Measurements from ENCODE around the gene HADH. TPM values are rescaled to one million over a fixed set of nuclear protein-coding genes. Genes with fewer than 3 reads are reported as not detected.

The HADH gene
- polyA plus RNA-seq, 1 experiment: 22.6 TPM

GRCh38 chr4:107989162-107989536, 540 bp upstream of the HADH start:
- Histone ChIP-seq H3K27me3 (ENCODE audit: control insufficient read depth, insufficient read depth, low read length) (no peaks in the 10 kb centered on the region), H3K4me3 (ENCODE audit: low read depth, low read length) (peak overlapping the region; percentile 83), H3K36me3 (ENCODE audit: control insufficient read depth, insufficient read depth, low read length) (no peaks in the 10 kb centered on the region)
- no peak for DNase-seq (ENCODE audit: low read depth)
- TF ChIP-seq, protein P1, sequence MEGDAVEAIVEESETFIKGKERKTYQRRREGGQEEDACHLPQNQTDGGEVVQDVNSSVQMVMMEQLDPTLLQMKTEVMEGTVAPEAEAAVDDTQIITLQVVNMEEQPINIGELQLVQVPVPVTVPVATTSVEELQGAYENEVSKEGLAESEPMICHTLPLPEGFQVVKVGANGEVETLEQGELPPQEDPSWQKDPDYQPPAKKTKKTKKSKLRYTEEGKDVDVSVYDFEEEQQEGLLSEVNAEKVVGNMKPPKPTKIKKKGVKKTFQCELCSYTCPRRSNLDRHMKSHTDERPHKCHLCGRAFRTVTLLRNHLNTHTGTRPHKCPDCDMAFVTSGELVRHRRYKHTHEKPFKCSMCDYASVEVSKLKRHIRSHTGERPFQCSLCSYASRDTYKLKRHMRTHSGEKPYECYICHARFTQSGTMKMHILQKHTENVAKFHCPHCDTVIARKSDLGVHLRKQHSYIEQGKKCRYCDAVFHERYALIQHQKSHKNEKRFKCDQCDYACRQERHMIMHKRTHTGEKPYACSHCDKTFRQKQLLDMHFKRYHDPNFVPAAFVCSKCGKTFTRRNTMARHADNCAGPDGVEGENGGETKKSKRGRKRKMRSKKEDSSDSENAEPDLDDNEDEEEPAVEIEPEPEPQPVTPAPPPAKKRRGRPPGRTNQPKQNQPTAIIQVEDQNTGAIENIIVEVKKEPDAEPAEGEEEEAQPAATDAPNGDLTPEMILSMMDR (IDR thresholded peaks at IDR 0.05; ENCODE audit: insufficient read depth, low read depth, low read length): no peak
- ChIA-PET CTCF (interaction anchor here (1.6 kb wide), 1 partner anchor 231 kb away, joined by 4 read pairs; no protein-coding TSS in a partner anchor), POLR2A (no interaction called here)

DNA sequence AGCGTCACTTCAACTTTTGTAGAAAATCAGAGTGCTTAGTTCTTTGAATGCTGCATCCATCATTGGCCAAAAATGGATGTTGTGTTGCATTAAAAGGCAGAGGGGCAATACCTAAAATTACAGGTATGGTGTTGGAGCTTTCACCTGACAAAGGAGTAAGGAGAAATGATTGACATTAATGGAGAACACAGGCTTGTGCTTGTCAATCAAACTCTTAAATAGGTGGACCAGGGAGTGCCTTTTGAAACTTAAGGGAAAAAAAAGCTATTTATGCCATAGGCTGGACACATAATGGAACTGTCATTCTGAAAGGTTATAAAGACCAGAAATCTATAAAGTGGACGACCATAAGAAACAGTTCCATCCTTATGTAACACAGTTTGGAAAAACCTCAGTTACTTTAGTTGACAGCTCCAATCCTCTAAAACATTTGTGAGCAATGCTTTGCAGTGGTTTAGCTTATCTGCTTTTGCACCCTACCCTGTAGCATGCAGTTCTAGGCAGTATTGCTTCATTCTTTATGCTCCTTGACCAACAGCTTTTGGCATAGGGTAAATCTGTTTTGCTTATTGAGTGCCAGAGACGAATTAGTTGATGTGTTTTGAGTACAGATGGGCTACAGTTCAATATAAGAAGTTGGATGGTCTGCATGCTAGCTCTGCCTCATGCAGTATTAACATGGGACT, 2.4 kb downstream of the HADH start:
- no peak overlapping the region for H3K4me3 ChIP-seq (ENCODE audit: low read depth, low read length)
- no peak for DNase-seq (ENCODE audit: low read depth)
- ChIA-PET POLR2A (no interaction called here), CTCF (interaction anchor here (1.1 kb wide), 1 partner anchor 17 kb away, joined by 3 read pairs; no protein-coding TSS in a partner anchor)
- no peaks in the 10 kb centered on the region for H3K27me3 ChIP-seq (ENCODE audit: control insufficient read depth, insufficient read depth, low read length)
- no peaks in the 10 kb centered on the region for H3K36me3 ChIP-seq (ENCODE audit: control insufficient read depth, insufficient read depth, low read length)
- TF ChIP-seq, protein P1 (IDR thresholded peaks at IDR 0.05; ENCODE audit: insufficient read depth, low read depth, low read length): no peak

DNA sequence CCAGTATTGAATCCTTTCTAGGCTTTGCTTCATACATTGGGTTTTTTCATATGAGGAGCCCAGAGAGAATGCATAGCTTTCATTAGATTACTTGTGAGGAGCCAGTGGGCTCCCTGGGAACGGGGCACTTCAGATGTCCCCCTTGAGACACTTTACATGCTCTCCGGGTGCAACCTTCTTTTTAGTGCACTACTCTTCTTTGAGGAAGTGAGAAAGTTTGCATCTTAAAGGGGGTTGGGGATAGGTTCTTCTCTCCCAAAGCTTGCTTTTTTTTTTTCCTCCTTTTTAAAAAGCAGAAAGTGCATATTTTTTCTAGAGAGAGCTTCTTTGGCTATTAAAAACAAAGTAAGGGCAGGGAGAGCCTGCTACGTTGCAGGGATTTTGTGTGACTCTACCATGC, 4.3 kb downstream of the HADH start:
- TF ChIP-seq, protein P1 (IDR thresholded peaks at IDR 0.05; ENCODE audit: insufficient read depth, low read depth, low read length): no peak
- no peak for DNase-seq (ENCODE audit: low read depth)
- H3K4me3 ChIP-seq (ENCODE audit: low read depth, low read length): no peak overlapping the region
- H3K36me3 ChIP-seq (ENCODE audit: control insufficient read depth, insufficient read depth, low read length): no peaks in the 10 kb centered on the region
- CTCF ChIA-PET: interaction anchor here (0.9 to 1.3 kb wide), 2 partner anchors 25 to 27 kb away, joined by 3 read pairs; no protein-coding TSS in a partner anchor
- POLR2A ChIA-PET: interaction anchor here (0.7 kb wide), 1 partner anchor 577 kb away, joined by 3 read pairs; no protein-coding TSS in a partner anchor
- H3K27me3 ChIP-seq (ENCODE audit: control insufficient read depth, insufficient read depth, low read length): no peaks in the 10 kb centered on the region

DNA sequence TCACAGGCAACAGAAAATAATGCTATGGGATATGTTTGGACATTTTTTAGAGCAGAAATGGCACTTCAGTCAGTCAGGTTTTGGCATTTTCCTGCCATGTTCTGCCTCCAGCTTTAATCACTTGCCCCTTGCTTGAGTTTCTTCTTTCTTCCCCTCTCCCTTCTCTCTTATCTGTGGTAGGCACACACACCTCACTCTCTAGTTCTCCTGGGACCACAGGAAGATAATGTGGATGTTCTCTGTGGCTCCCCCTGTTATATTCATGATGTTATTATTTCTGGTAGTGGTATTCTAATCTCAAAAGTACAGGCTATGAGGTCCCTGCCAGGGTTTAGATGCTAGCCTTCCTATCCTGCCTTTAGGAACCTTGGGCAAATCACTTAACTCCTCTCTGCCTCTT, 5.2 kb downstream of the HADH start:
- no peak for DNase-seq (ENCODE audit: low read depth)
- Histone ChIP-seq H3K27me3 (ENCODE audit: control insufficient read depth, insufficient read depth, low read length) (no peaks in the 10 kb centered on the region), H3K4me3 (ENCODE audit: low read depth, low read length) (no peak overlapping the region), H3K36me3 (ENCODE audit: control insufficient read depth, insufficient read depth, low read length) (no peaks in the 10 kb centered on the region)
- POLR2A ChIA-PET: interaction anchor here (0.6 kb wide), 1 partner anchor 145 kb away, joined by 4 read pairs; no protein-coding TSS in a partner anchor
- CTCF ChIA-PET: interaction anchor here (0.6 to 0.9 kb wide), 2 partner anchors 9 to 576 kb away, joined by 3 read pairs; no protein-coding TSS in a partner anchor
- TF ChIP-seq, protein P1 (IDR thresholded peaks at IDR 0.05; ENCODE audit: insufficient read depth, low read depth, low read length): no peak

GRCh38 chr4:107996949-107997788, 7.5 kb downstream of the HADH start:
- CTCF ChIA-PET: interaction anchor here (1.0 kb wide), 2 partner anchors 9 to 22 kb away, joined by 3 to 4 read pairs; no protein-coding TSS in a partner anchor
- peak; percentile 85 for DNase-seq (ENCODE audit: low read depth)
- POLR2A ChIA-PET: no interaction called here
- Histone ChIP-seq H3K4me3 (ENCODE audit: low read depth, low read length) (no peak overlapping the region), H3K27me3 (ENCODE audit: control insufficient read depth, insufficient read depth, low read length) (no peaks in the 10 kb centered on the region), H3K36me3 (ENCODE audit: control insufficient read depth, insufficient read depth, low read length) (no peaks in the 10 kb centered on the region)
- TF ChIP-seq, protein P1 (IDR thresholded peaks at IDR 0.05; ENCODE audit: insufficient read depth, low read depth, low read length): no peak
